GM18861 (cell line): ENCODE data around the gene FGD2.
"Not testable (repeated sequence)": the region's sequence is repeated elsewhere in the genome, so short reads cannot be mapped to it uniquely, and the experiment has no call there.

Experiments used
- ATAC-seq: cut with Tn5 transposase; IDR thresholded peaks from one replicate; pipeline ENCODE4 v1.9.1; 2021; ENCODE audit not compliant: unreplicated experiment

The FGD2 gene

DNA sequence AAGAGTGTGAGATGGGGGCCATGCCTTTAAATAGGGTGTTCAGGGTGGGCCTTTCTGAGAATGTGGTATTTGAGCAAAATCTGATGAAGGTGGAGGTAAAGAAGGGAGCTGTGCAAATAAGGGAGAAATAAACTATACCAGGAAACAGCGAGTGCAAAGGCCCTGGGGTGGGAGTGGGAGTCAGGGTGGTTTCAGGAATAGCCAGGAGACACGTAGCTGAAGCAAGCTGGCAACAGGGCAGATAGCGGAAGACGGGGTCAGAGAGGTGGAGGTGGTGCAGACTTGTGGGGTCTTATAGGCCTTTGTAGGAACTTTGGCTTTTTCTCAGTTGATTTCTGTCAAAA lies 51.6 kb downstream of the FGD2 start:
- no peak for ATAC-seq

- no peak for ATAC-seq
Measured at GRCh38 chr6:37057678-37058077, 52.2 kb downstream of the FGD2 start.

GRCh38 chr6:37058084-37058586 lies 52.7 kb downstream of the FGD2 start:
- no peak for ATAC-seq

DNA sequence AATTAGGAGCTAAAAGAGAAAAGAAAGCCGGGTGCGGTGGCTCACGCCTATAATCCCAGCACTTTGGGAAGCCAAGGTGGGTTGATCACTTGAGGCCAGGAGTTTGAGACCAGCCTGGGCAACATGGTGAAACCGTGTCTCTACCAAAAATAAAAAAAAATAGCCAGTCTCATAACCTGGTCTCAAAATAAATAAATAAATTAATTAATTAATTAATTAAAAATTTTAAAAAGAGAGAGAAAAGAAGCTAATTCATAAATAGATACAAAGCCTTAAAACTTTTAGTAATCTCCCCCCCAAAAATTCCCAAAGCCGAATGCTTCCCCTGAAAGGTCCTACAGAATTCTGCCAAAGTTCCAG lies 53.5 kb downstream of the FGD2 start:
- not testable (repeated sequence) for ATAC-seq

GRCh38 chr6:37059344-37060194 lies 54.1 kb downstream of the FGD2 start:
- ATAC-seq: no peak

DNA sequence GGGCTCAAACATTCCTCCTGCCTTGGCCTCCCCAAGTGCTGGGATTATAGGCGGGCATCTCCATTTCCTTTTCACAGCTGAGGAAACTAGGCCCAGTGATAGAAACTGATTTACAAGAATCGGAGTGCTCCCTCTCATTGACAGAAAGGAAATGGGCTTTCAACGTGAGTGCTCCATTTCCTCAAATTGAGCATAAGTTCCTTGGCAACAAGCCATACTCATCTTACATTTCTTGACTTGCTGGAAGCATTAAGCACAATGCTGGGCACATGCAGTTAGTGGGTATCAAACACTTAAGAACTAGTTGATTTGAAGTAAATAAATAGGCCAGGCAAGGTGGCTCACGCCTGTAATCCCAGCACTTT lies 54.7 kb downstream of the FGD2 start:
- ATAC-seq: no peak

GRCh38 chr6:37061157-37061804 lies 55.8 kb downstream of the FGD2 start:
- no peak for ATAC-seq

DNA sequence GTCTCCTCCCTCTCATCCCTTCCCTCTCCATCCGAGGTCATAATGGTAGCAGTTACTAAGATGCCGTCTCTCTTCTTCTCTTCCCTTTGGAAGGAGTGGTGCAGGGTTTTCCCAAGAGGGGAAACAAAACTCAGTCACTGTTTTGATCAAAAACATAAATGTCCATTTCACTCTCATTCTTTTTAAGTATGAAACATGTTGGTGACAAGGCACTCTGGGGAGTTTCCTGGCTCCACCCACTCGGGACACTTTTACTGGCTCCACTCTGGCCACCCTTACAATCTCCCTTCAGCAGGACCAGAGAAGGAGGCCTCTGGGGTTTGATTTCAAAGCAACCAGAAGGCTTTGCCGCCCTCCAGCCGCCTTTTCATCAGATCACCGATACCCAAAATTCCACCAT lies 57.0 kb downstream of the FGD2 start:
- ATAC-seq: no peak

- ATAC-seq: no peak
Measured at GRCh38 chr6:37068356-37069270, 63.2 kb downstream of the FGD2 start.

DNA sequence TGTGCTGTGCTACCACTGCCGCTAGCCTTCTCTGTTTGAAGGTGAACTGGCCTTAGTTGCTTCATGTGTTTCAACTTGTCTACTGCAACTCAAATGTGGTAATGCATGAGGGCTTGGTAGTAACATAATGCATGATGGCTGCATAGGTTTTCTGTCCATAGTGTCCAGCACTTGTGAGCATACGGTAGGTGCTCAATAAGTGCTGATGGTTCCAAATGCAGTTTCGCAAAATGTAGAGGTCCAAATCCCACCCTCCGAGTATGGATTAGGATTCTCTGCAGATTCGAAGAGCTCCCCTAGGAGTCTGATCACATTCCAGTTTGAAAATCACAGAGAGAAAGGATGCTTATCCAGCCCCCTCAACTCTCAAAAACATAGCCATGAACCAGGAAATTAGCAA lies 64.2 kb downstream of the FGD2 start:
- no peak for ATAC-seq

- no peak for ATAC-seq
Measured at GRCh38 chr6:37072526-37072925, 67.1 kb downstream of the FGD2 start.

- ATAC-seq: no peak
Measured at GRCh38 chr6:37074053-37074827, 68.8 kb downstream of the FGD2 start.

GRCh38 chr6:37077191-37077904 lies 71.9 kb downstream of the FGD2 start:
- ATAC-seq: no peak

DNA sequence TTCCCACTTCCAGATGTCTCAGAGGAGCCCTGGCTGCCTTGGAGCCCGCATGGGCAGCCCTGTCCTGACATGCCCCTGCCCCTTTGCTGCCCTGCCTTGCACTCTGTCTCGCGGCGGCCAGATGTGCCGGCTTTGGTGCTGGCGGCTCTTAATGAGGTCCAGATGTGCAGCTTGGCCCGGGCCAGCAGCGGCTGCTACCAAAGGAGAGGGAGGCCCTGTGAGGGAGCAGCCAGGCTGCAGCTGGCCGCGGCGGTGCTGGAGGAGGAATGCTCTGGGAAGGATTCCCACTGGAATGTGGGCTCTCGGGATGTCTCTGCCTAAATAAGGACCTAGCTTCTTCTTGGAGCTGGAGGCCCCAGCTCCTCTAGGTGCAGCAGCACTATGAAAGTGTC lies 72.4 kb downstream of the FGD2 start:
- no peak for ATAC-seq
